ENCODE results near the gene PXMP2.

The PXMP2 gene

DNA sequence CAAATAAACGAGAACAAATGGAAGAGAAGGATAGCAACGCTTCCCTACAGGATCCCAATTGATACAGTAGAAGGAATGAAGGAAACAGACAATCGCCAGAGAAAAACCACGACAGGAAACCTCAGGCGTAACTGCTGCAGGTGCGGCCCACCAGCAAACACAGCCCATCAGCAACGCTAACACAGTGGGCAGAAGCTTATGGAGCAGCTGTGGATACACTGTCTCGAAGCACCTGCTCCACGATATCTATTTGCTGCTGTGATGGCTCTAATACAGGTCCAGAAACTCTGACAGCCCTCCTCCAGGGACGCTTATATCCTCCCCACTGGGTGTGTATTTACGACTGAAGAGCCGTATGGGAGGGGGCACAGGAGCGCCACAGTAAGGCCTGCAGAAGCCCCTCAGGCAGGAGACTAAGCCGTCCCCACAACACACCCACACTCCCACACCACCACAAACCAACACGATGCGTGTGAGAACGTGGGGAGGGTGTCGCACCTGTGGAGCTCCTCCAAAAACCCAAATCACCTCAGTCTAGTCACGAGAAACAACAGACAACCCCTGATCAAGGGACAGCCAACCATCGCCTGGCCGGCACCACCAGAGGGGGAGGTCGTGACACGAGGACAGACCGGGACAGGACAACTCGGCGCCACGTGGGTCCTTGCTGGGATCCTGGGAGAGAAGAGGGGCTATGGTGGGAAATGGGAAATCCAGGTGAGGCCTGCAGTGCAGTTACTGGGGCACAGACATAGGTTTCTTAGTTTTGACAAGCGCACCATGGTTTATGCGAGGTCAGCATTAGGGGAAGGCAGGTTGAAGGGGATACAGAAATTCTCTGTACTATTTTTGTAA is 24.3 kb upstream of the PXMP2 start:
- no peak overlapping the region for H3K27ac ChIP-seq
- no peak for TF ChIP-seq ZFX (IDR thresholded peaks at IDR 0.05; ENCODE audit: borderline replicate concordance)

DNA sequence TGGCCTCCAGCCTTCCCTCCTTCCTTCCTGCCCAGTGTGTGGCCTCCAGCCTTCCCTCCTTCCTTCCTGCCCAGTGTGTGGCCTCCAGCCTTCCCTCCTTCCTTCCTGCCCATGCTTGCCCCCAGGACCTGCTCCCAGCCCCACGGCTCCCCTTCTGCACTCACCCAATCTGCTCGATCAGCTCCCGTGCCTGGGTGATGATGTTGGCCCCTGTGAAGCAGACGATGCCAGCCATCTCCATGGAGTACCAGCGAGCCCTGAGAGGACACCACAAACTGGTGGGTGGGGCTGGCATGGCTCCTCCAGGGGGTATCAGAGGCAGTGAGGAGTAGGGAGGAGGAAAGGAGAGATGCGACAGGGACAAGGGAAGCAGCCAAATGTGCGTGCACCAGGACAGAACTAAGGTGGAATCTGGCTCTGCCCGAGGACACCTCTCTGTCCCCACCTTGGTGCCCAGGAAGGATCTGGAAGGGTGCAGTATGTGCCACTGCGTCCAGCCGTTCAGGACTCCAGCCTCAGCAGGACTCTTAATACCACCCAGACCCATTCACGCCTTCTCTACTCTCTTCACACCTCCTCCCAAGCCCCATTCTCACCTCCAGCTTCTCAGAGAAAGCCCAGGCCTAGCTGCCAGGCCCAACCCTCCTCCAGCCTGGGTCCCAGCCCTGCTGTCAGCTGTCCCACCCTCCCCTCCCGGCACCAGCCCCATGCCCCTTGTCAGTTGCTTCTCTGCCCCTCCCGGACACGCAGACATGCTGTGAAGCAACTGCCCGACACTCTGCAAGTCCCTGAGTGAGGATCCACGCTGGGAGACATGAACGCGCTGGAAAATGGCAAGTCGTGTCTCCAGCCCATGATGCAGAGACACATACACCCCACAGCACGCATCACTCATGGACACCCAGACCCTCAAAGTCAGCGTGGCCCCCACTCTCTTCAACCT is 22.9 kb upstream of the PXMP2 start:
- no peak for TF ChIP-seq ZFX (IDR thresholded peaks at IDR 0.05; ENCODE audit: borderline replicate concordance)
- TF ChIP-seq CTCF (IDR thresholded peaks at IDR 0.05) = no peak
- no peak overlapping the region for H3K27ac ChIP-seq

- no peak overlapping the region for H3K27ac ChIP-seq
- TF ChIP-seq CTCF (IDR thresholded peaks at IDR 0.05) (no peak), ZFX (IDR thresholded peaks at IDR 0.05; ENCODE audit: borderline replicate concordance) (no peak)
Observed at GRCh38 chr12:132665149-132665491, 22.3 kb upstream of the PXMP2 start.

GRCh38 chr12:132665794-132666193 is 21.6 kb upstream of the PXMP2 start:
- H3K27ac ChIP-seq = no peak overlapping the region
- no peak for TF ChIP-seq ZFX (IDR thresholded peaks at IDR 0.05; ENCODE audit: borderline replicate concordance)
- no peak for TF ChIP-seq CTCF (IDR thresholded peaks at IDR 0.05)

- no peak overlapping the region for H3K27ac ChIP-seq
- no peak for TF ChIP-seq CTCF (IDR thresholded peaks at IDR 0.05)
- no peak for TF ChIP-seq ZFX (IDR thresholded peaks at IDR 0.05; ENCODE audit: borderline replicate concordance)
Observed at GRCh38 chr12:132668191-132669088, 18.9 kb upstream of the PXMP2 start.

DNA sequence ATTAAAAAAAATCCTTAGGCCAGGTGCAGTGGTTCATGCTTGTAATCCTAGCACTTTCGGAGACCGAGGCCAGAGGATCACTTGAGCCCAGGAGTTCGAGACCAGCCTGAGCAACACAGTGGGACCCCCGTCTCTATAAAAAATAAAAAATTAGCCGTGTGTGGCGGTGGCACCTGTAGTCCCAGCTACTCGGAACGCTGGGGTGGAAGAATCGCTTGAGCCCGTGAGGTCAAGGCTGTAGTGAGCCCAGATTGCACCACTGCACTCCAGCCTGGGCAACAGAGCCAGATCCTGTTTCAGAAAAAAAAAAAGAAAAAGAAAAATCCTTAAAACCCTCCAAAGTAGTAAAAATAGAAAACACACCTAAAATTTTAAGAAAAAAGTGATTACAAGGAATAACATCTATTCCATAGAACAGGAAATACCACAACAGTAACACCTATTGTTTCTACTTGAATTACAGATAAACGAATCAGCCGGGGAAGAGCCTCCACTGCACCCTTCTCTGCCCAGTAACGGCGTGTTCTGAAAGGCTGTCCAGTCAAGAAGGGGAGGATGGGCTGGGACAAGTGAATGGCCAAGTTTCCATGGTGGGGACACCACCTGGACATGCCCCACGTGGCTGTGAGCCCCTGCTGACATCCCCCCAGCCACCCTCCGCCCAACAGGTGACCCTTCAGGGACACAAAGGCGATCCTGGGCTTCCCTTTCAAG is 18.1 kb upstream of the PXMP2 start:
- TF ChIP-seq ZFX (IDR thresholded peaks at IDR 0.05; ENCODE audit: borderline replicate concordance) = no peak
- TF ChIP-seq CTCF (IDR thresholded peaks at IDR 0.05) = no peak
- no peak overlapping the region for H3K27ac ChIP-seq
